ENCODE measurements around the gene SRD5A1. TPM values are rescaled to one million over a fixed set of nuclear protein-coding genes. Genes with fewer than 3 reads are reported as not detected.

SRD5A1 gene
- total and polyA plus RNA-seq, 2 experiments from 2014 or later: 18.2 to 87.3 TPM

DNA sequence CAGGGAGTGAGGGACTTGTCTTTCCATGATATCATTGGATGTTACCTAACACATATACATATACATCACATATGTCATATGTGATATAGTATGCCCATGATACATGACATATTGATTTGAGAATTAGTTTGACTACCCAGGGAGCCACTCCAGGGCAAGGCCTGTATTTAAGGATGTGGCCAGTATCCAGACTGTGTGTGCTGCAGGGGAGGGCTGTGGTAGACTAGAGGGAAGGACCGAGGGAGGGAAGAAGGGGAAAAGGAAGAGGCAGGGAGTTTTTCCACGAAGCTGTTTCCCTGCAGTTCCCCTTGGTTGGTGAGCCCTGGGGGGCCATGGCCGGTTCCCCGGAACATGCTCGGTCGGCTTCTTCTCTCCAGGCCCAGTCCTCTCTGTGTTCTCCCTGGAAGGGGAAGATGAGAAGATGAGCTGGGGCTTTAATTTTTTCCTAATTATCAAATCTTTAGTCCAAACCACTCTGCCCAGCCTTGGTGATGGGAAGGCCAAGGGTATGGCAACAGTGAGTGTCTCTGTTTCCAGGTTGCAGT is 49.1 kb upstream of the SRD5A1 start (continued):
- TF ChIP-seq, protein P1, sequence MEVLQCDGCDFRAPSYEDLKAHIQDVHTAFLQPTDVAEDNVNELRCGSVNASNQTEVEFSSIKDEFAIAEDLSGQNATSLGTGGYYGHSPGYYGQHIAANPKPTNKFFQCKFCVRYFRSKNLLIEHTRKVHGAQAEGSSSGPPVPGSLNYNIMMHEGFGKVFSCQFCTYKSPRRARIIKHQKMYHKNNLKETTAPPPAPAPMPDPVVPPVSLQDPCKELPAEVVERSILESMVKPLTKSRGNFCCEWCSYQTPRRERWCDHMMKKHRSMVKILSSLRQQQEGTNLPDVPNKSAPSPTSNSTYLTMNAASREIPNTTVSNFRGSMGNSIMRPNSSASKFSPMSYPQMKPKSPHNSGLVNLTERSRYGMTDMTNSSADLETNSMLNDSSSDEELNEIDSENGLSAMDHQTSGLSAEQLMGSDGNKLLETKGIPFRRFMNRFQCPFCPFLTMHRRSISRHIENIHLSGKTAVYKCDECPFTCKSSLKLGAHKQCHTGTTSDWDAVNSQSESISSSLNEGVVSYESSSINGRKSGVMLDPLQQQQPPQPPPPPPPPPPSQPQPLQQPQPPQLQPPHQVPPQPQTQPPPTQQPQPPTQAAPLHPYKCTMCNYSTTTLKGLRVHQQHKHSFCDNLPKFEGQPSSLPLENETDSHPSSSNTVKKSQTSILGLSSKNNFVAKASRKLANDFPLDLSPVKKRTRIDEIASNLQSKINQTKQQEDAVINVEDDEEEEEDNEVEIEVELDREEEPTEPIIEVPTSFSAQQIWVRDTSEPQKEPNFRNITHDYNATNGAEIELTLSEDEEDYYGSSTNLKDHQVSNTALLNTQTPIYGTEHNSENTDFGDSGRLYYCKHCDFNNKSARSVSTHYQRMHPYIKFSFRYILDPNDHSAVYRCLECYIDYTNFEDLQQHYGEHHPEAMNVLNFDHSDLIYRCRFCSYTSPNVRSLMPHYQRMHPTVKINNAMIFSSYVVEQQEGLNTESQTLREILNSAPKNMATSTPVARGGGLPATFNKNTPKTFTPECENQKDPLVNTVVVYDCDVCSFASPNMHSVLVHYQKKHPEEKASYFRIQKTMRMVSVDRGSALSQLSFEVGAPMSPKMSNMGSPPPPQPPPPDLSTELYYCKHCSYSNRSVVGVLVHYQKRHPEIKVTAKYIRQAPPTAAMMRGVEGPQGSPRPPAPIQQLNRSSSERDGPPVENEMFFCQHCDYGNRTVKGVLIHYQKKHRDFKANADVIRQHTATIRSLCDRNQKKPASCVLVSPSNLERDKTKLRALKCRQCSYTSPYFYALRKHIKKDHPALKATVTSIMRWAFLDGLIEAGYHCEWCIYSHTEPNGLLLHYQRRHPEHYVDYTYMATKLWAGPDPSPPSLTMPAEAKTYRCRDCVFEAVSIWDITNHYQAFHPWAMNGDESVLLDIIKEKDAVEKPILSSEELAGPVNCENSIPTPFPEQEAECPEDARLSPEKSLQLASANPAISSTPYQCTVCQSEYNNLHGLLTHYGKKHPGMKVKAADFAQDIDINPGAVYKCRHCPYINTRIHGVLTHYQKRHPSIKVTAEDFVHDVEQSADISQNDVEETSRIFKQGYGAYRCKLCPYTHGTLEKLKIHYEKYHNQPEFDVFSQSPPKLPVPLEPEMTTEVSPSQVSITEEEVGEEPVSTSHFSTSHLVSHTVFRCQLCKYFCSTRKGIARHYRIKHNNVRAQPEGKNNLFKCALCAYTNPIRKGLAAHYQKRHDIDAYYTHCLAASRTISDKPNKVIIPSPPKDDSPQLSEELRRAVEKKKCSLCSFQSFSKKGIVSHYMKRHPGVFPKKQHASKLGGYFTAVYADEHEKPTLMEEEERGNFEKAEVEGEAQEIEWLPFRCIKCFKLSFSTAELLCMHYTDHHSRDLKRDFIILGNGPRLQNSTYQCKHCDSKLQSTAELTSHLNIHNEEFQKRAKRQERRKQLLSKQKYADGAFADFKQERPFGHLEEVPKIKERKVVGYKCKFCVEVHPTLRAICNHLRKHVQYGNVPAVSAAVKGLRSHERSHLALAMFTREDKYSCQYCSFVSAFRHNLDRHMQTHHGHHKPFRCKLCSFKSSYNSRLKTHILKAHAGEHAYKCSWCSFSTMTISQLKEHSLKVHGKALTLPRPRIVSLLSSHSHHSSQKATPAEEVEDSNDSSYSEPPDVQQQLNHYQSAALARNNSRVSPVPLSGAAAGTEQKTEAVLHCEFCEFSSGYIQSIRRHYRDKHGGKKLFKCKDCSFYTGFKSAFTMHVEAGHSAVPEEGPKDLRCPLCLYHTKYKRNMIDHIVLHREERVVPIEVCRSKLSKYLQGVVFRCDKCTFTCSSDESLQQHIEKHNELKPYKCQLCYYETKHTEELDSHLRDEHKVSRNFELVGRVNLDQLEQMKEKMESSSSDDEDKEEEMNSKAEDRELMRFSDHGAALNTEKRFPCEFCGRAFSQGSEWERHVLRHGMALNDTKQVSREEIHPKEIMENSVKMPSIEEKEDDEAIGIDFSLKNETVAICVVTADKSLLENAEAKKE (CRISPR knock-in tag; IDR thresholded peaks at IDR 0.05): no peak
- TF ChIP-seq ZNF331 (CRISPR knock-in tag; IDR thresholded peaks at IDR 0.05; ENCODE audit: low read depth): no peak

DNA sequence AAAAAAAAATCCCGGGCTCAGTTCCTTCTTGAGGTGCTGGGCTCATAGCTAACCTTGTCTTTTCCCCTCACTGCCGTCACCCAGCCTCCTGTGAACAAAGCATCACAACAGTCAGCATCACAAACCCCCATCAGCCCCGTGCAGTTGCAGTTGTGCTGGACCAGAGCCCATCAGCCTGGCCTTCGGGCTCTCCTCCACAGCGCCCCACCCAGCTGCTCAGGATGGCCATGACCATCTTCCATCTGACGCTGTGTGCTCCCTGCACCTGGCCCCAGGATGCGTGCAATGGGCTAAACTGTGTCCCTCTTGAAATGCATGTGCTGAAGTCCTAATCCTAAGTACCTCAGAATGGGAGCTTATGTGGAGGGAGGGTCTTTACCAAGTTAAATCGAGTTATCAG is 48.5 kb upstream of the SRD5A1 start:
- H2AFZ ChIP-seq: no peak overlapping the region
- no peaks in the 10 kb centered on the region for H4K20me1 ChIP-seq (replicated peaks; ENCODE audit: insufficient read depth)
- no peaks in the 10 kb centered on the region for H3F3A ChIP-seq (replicated peaks; ENCODE audit: low read depth)
- H3K27me3 ChIP-seq (ENCODE audit: insufficient read depth): peaks cover 28% of the 10 kb centered on the region
- Mint-ChIP-seq H3K9me3 (no peaks in the 10 kb centered on the region), H3K27ac (no peak overlapping the region), H3K4me3 (no peak overlapping the region), H3K36me3 (ENCODE audit: low read depth) (no peaks in the 10 kb centered on the region), H3K27me3 (ENCODE audit: insufficient read depth, low read depth, poor library complexity) (peaks cover 23% of the 10 kb centered on the region), H3K4me1 (peaks cover 8% of the 10 kb centered on the region)
- ATAC-seq: no peak
- no peak for TF ChIP-seq EZH2 (IDR thresholded peaks at IDR 0.05; ENCODE audit: low read depth, unreplicated experiment)
- no peak for TF ChIP-seq ZNF331 (CRISPR knock-in tag; IDR thresholded peaks at IDR 0.05; ENCODE audit: low read depth)
- TF ChIP-seq, protein P2, sequence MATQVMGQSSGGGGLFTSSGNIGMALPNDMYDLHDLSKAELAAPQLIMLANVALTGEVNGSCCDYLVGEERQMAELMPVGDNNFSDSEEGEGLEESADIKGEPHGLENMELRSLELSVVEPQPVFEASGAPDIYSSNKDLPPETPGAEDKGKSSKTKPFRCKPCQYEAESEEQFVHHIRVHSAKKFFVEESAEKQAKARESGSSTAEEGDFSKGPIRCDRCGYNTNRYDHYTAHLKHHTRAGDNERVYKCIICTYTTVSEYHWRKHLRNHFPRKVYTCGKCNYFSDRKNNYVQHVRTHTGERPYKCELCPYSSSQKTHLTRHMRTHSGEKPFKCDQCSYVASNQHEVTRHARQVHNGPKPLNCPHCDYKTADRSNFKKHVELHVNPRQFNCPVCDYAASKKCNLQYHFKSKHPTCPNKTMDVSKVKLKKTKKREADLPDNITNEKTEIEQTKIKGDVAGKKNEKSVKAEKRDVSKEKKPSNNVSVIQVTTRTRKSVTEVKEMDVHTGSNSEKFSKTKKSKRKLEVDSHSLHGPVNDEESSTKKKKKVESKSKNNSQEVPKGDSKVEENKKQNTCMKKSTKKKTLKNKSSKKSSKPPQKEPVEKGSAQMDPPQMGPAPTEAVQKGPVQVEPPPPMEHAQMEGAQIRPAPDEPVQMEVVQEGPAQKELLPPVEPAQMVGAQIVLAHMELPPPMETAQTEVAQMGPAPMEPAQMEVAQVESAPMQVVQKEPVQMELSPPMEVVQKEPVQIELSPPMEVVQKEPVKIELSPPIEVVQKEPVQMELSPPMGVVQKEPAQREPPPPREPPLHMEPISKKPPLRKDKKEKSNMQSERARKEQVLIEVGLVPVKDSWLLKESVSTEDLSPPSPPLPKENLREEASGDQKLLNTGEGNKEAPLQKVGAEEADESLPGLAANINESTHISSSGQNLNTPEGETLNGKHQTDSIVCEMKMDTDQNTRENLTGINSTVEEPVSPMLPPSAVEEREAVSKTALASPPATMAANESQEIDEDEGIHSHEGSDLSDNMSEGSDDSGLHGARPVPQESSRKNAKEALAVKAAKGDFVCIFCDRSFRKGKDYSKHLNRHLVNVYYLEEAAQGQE (IDR thresholded peaks at IDR 0.05; ENCODE audit: unreplicated experiment): no peak
- H3K9me2 ChIP-seq (ENCODE audit: insufficient read depth): no peaks in the 10 kb centered on the region
- DNase-seq (ENCODE audit: low spot score): no peak
- H3K36me3 ChIP-seq (ENCODE audit: insufficient read depth): no peaks in the 10 kb centered on the region
- H3K4me3 ChIP-seq: no peak overlapping the region
- no peaks in the 10 kb centered on the region for H3K79me2 ChIP-seq (replicated peaks; ENCODE audit: insufficient read depth)
- peaks cover 6% of the 10 kb centered on the region; the same call in 1 of the 2 replicates for H3K4me1 ChIP-seq (ENCODE audit: insufficient read depth)
- no peak overlapping the region for H3K4me2 ChIP-seq
- no peak overlapping the region for H3K27ac ChIP-seq (ENCODE audit: low read depth)
